ENCODE measurements around the gene CHAD.

The CHAD gene

GRCh38 chr17:50482516-50482915 is 13.8 kb upstream of the CHAD start:
- no peak overlapping the region for H3K4me3 ChIP-seq (ENCODE audit: low read length)
- DNase-seq (ENCODE audit: low read depth), result peak; percentile 98
- TF ChIP-seq CTCF (conservative IDR thresholded peaks at IDR 0.05; ENCODE audit: low read length), result peak; percentile 92

DNA sequence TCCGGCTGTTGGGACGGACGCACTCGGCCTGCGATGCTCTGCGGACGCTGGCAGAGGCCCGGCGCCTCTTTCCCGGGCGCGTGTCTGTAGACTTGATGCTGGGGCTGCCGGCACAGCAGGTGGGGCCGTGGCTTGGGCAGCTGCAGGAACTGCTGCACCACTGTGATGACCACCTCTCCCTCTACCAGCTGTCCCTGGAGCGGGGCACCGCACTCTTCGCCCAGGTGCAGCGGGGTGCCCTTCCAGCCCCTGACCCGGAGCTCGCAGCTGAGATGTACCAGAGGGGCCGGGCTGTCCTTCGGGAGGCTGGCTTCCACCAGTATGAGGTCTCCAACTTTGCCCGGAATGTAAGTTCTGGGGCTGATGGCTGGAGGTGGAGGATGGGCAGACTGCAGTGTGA is 13.4 kb upstream of the CHAD start:
- no peak for DNase-seq (ENCODE audit: low read depth)
- TF ChIP-seq CTCF (conservative IDR thresholded peaks at IDR 0.05; ENCODE audit: low read length), result no peak
- H3K4me3 ChIP-seq (ENCODE audit: low read length), result no peak overlapping the region

- H3K4me3 ChIP-seq (ENCODE audit: low read length), result no peak overlapping the region
- TF ChIP-seq CTCF (conservative IDR thresholded peaks at IDR 0.05; ENCODE audit: low read length), result no peak
- no peak for DNase-seq (ENCODE audit: low read depth)
Measured at GRCh38 chr17:50481648-50482047, 13.0 kb upstream of the CHAD start.

DNA sequence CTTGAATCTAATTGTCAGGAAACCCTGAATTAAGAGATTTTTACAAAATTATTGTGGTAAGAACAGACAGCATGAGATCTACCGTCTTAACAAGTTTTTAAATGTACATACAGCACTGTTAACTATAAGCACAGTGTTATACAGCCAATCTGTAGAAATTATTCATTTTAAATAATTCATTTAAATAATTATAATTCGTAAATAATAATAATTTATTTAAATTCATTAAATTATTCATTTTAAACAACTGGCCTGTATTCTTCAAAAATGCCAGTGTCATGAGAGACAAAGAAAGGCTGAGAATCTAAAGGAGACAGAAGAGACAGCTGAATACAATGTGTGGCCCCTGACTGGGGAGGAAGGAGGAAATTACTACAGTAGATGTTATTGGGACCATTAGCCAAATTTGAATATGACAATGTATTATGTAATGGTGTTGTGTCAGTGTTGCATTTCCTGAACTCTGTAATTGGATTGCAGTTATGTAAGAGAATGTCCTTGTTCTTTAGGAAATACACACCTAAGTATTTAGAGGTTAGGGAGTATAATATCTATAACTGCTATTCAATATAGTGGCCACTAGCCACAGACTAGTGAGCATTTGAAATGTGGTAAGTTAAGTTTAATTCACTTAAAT is 12.3 kb upstream of the CHAD start:
- no peak for TF ChIP-seq CTCF (conservative IDR thresholded peaks at IDR 0.05; ENCODE audit: low read length)
- DNase-seq (ENCODE audit: low read depth), result no peak
- H3K4me3 ChIP-seq (ENCODE audit: low read length), result no peak overlapping the region

- TF ChIP-seq CTCF (conservative IDR thresholded peaks at IDR 0.05; ENCODE audit: low read length), result no peak
- H3K4me3 ChIP-seq (ENCODE audit: low read length), result no peak overlapping the region
- DNase-seq (ENCODE audit: low read depth), result no peak
Measured at GRCh38 chr17:50480142-50480764, 11.6 kb upstream of the CHAD start.

DNA sequence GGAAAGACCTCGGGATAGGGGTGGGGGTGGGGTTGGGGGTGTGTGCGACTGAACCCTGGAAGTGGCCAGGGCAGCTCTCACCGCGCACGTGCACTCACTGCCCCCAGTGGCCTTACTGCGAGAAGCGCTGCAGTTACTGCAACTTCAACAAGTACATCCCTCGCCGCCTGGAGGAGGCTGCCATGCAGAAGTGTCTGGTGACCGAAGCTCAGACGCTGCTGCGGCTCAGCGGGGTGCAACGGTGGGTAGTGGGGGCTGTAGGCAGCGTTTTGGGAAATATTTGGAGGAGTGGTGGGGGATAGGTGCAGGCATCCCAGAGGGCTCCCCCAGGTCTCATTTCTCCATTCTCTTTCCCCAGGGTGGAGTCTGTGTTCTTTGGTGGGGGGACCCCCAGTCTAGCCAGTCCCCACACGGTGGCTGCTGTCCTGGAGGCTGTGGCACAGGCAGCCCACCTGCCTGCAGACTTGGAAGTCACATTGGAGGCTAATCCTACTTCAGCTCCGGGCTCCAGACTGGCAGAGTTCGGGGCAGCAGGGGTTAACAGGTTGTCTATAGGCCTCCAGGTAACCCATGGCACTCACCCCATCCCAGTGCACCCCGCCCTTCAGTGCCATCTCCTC is 11.0 kb upstream of the CHAD start:
- TF ChIP-seq CTCF (conservative IDR thresholded peaks at IDR 0.05; ENCODE audit: low read length), result peak; percentile 65
- peak overlapping the region; percentile 95 for H3K4me3 ChIP-seq (ENCODE audit: low read length)
- peak; percentile 79 for DNase-seq (ENCODE audit: low read depth)

All from AG10803 (cell line).